Left colon (tissue), 2 donors: ENCODE measurements around the gene SDCCAG8. TPM values are rescaled to one million over a fixed set of nuclear protein-coding genes. Genes with fewer than 3 reads are reported as not detected.

ENCODE experiments used
- ATAC-seq: fragments of 200-7000 bp; cut with Tn5 transposase; one replicate; pipeline ENCODE4 v1.9.1; 2020; ENCODE audit warnings: mild to moderate bottlenecking, moderate library complexity
- DNase-seq, 2 donors: peaks; one replicate each; pipeline ENCODE4 v3.0.0-alpha.2; 2020
- intact Hi-C, 2 donors: fragments of 100-400 bp; cut with DNase I in 1 of 2; cut with micrococcal nuclease in 1 of 2; formaldehyde crosslinking; loops; one replicate each; pipeline versions ENCODE4 v1.11.2 to v1.14.0; 2022; cut with DNase I, micrococcal nuclease
- microRNA-seq, 2 donors: library from miRNA; unstranded; fragments of <30 nt; microRNA quantifications; one replicate each; pipeline versions ENCODE4 v1.1.0 to v1.2.0, GENCODE V29; 2020
- total RNA-seq, 2 donors: library from RNA; stranded (reverse); fragmentation: NEBNext Ultra II Directional; extraction: Animal tissue kit (Norgen Biotek cat#: 25700); gene quantifications; one replicate each; pipeline ENCODE4 v1.2.1, GENCODE V29; 2021
- donor health status: DM: no; HTN: no; CAD: no.
- donor health status: DM: yes; HTN: yes; CAD: no.

Gene SDCCAG8
- total RNA-seq, 2 donors from 2014 or later, result 21.9 to 28.7 TPM

DNA sequence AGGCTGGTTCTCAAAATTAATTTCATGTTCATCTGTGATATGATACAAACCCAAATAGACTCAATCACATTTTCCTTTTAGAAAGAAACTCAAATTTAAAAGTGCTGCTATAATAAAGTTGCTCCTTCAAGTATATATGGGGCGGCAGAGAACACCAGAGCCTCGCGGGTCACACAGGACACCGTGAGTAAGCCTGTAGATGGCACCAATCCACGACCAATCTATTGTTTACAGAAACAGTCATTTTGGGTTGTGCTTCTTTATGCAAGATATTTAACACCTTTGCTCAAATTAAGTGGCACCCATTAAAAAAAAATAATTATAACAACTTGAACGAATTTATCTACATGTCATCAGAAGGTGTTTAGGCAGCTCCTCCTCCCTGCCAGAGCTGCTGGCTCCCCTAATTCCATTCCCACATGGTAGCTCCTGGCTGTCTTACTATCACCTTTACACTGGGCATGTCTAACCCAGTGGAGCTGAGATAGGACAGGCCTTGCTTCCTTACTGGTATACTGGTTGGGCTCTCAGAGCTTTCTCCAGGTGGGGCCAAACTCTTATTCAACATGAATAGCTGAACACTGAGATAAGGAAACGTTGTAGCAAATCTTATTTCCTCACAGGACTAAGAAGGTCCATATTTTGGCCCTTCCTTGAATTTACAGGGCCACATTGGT, 287.0 kb downstream of the SDCCAG8 start:
- intact Hi-C loops, result no loop called here
- DNase-seq (no peak), ATAC-seq (no peak)

- intact Hi-C loops, result no loop called here
- ATAC-seq, result no peak
- no peak for DNase-seq
These were observed 287.7 kb downstream of the SDCCAG8 start for GRCh38 chr1:243543501-243543900.

DNA sequence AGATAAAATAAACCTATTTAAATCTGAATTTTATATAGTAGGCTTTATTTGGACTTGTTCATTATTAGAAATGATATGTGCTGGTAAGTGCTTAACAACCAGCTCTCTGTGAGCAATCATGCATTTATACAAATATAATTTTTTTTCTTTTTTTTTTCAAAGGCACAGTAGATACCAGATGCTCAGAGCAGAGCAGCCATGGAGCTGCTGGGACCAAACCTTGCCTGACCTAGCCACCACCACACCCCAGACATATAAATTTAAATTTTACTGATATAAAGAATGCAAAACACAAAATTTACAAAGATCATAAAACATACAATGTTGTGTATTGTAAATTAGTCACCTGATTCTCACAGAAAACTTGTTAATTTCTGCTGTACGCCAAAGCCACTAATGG, 290.6 kb downstream of the SDCCAG8 start:
- intact Hi-C loops, result no loop called here
- ATAC-seq, result no peak
- DNase-seq, result no peak

GRCh38 chr1:243547891-243548290, 292.1 kb downstream of the SDCCAG8 start:
- intact Hi-C loops, result no loop called here
- no peak for DNase-seq
- no peak for ATAC-seq

DNA sequence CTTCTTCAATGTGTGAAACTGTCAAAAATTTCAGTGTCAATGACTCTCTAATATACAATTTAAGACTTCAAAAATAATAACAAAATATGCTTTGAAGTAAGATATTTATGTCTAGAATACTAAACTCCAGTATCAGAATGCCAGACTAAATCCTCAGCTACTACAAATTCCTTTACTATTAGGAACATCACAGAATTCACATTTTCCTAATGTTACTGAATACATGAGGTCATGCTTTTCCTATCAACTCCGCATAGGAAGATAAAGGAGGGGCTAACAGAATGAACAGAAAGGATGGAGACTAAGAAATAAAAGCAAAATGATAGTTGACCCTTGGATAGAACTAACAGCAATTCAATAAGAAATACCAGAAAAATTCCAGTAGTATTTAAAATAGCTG, 292.7 kb downstream of the SDCCAG8 start:
- DNase-seq (no peak), ATAC-seq (no peak)
- intact Hi-C loops, result no loop called here

DNA sequence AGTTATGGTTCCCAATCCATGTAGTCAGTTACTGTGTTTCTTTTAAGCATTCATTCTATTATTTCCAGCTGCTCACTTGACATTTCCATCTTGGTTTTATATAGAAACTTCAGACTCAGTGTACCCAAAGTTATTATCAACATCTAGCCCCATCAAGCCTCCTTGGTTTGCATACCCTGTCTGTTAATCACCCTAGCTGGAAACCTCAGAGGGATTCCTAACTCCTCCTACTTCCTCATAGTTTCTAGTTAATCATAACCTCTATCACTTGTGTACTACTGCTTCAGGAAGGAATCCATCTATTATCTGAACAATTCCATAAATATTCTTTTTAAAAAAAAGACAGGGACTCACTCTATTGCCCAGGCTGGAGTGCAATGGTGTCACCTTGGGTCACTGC, 293.3 kb downstream of the SDCCAG8 start:
- no peak for ATAC-seq
- intact Hi-C loops, result no loop called here
- no peak for DNase-seq

Small RNA genes lying within 50 kb of the gene (microRNA-seq; reads per million reads assigned to microRNA genes)
- 1.4 to 2.7 reads per million in 2 donors for gene MIR4677

Other genes starting within 250 kb of the SDCCAG8 start
- gene CEP170, start 760 bp upstream of the SDCCAG8 start, total RNA-seq, result 10 to 100 TPM in 1 of 2 donors, 1 to 10 TPM in 1; 9.2 to 19.9 TPM